Left ventricle myocardium superior (tissue), 1 donor: Measurements from ENCODE around the gene CTAGE1. TPM values are rescaled to one million over a fixed set of nuclear protein-coding genes. Genes with fewer than 3 reads are reported as not detected.

Experiments
- total RNA-seq: library from RNA; stranded (reverse); fragmentation: NEBNext Ultra II Directional; extraction: Animal tissue kit (Norgen Biotek cat#: 25700); gene quantifications from one replicate; pipeline ENCODE4 v1.2.1, GENCODE V29; 2021
- donor health status: DM: no; HTN: yes; CAD: no; lungs with severe emphysema.

Gene CTAGE1
- total RNA-seq, 1 donor from 2014 or later = not detected

Other genes with a start within 250 kb of the CTAGE1 start
- 62.3 TPM for gene GATA6, start 248.3 kb downstream of the CTAGE1 start, total RNA-seq